Measurements from ENCODE around the gene EGF.

The EGF gene

GRCh38 chr4:110042545-110043517 lies 130.1 kb downstream of the EGF start:
- Histone ChIP-seq H3K4me3 (replicated peaks; ENCODE audit: insufficient read depth, low read length) (no peak overlapping the region), H3K27me3 (ENCODE audit: insufficient read depth, poor library complexity, severe bottlenecking) (no peaks in the 10 kb centered on the region), H3K27ac (replicated peaks) (no peak overlapping the region)
- TF ChIP-seq GABPA (IDR thresholded peaks at IDR 0.05; ENCODE audit: low read depth) (no peak), REST (IDR thresholded peaks at IDR 0.05; ENCODE audit: insufficient replicate concordance, low read depth) (no peak), CTCF (IDR thresholded peaks at IDR 0.05; ENCODE audit: insufficient read depth, low read length) (no peak), SPI1 (IDR thresholded peaks at IDR 0.05; ENCODE audit: borderline replicate concordance, low read depth) (no peak), POLR2AphosphoS5 (IDR thresholded peaks at IDR 0.05; ENCODE audit: low read depth) (no peak)
- DNase-seq (ENCODE audit: low read depth in 1 of 2, low spot score in 1 of 2): no peak

- Histone ChIP-seq H3K27ac (replicated peaks) (no peak overlapping the region), H3K4me3 (replicated peaks; ENCODE audit: insufficient read depth, low read length) (no peak overlapping the region), H3K27me3 (ENCODE audit: insufficient read depth, poor library complexity, severe bottlenecking) (no peaks in the 10 kb centered on the region)
- TF ChIP-seq CTCF (IDR thresholded peaks at IDR 0.05; ENCODE audit: insufficient read depth, low read length) (no peak), REST (IDR thresholded peaks at IDR 0.05; ENCODE audit: insufficient replicate concordance, low read depth) (no peak), SPI1 (IDR thresholded peaks at IDR 0.05; ENCODE audit: borderline replicate concordance, low read depth) (no peak), GABPA (IDR thresholded peaks at IDR 0.05; ENCODE audit: low read depth) (no peak), POLR2AphosphoS5 (IDR thresholded peaks at IDR 0.05; ENCODE audit: low read depth) (no peak)
- DNase-seq (ENCODE audit: low read depth in 1 of 2, low spot score in 1 of 2): no peak
Measured at GRCh38 chr4:110046588-110047049, 133.9 kb downstream of the EGF start.

GRCh38 chr4:110049951-110050925 lies 137.6 kb downstream of the EGF start:
- TF ChIP-seq GABPA (IDR thresholded peaks at IDR 0.05; ENCODE audit: low read depth) (no peak), CTCF (IDR thresholded peaks at IDR 0.05; ENCODE audit: insufficient read depth, low read length) (peak; percentile 62), SPI1 (IDR thresholded peaks at IDR 0.05; ENCODE audit: borderline replicate concordance, low read depth) (no peak), REST (IDR thresholded peaks at IDR 0.05; ENCODE audit: insufficient replicate concordance, low read depth) (no peak), POLR2AphosphoS5 (IDR thresholded peaks at IDR 0.05; ENCODE audit: low read depth) (no peak)
- H3K4me3 ChIP-seq (replicated peaks; ENCODE audit: insufficient read depth, low read length): no peak overlapping the region
- no peaks in the 10 kb centered on the region for H3K27me3 ChIP-seq (ENCODE audit: insufficient read depth, poor library complexity, severe bottlenecking)
- H3K27ac ChIP-seq (replicated peaks): no peak overlapping the region
- peak in 1 of 2 experiments; percentile 15 for DNase-seq (ENCODE audit: low read depth in 1 of 2, low spot score in 1 of 2)

Measured in HL-60 (cell line).